Measurements from ENCODE around the gene ANKEF1.

ANKEF1 gene

GRCh38 chr20:10075606-10076005 lies 40.8 kb downstream of the ANKEF1 start:
- no peak for TF ChIP-seq CTCF (IDR thresholded peaks at IDR 0.05; ENCODE audit: low read depth, low read length)
- H3K4me3 ChIP-seq (ENCODE audit: low read depth, low read length) = no peak overlapping the region

GRCh38 chr20:10076126-10077080 lies 41.6 kb downstream of the ANKEF1 start:
- no peak overlapping the region for H3K4me3 ChIP-seq (ENCODE audit: low read depth, low read length)
- no peak for TF ChIP-seq CTCF (IDR thresholded peaks at IDR 0.05; ENCODE audit: low read depth, low read length)

GRCh38 chr20:10077081-10077471 lies 42.3 kb downstream of the ANKEF1 start:
- no peak overlapping the region for H3K4me3 ChIP-seq (ENCODE audit: low read depth, low read length)
- TF ChIP-seq CTCF (IDR thresholded peaks at IDR 0.05; ENCODE audit: low read depth, low read length) = no peak

GRCh38 chr20:10077886-10078285 lies 43.1 kb downstream of the ANKEF1 start:
- no peak for TF ChIP-seq CTCF (IDR thresholded peaks at IDR 0.05; ENCODE audit: low read depth, low read length)

GRCh38 chr20:10078403-10078802 lies 43.6 kb downstream of the ANKEF1 start:
- H3K4me3 ChIP-seq (ENCODE audit: low read depth, low read length) = no peak overlapping the region
- no peak for TF ChIP-seq CTCF (IDR thresholded peaks at IDR 0.05; ENCODE audit: low read depth, low read length)

More at GRCh38 chr20:10077886-10078285, 43.1 kb downstream of the ANKEF1 start:
- H3K4me3 ChIP-seq (ENCODE audit: low read depth, low read length) = no peak overlapping the region

GRCh38 chr20:10079964-10080363 lies 45.2 kb downstream of the ANKEF1 start:
- TF ChIP-seq CTCF (IDR thresholded peaks at IDR 0.05; ENCODE audit: low read depth, low read length) = no peak
- no peak overlapping the region for H3K4me3 ChIP-seq (ENCODE audit: low read depth, low read length)

GRCh38 chr20:10080574-10080973 lies 45.8 kb downstream of the ANKEF1 start:
- no peak overlapping the region for H3K4me3 ChIP-seq (ENCODE audit: low read depth, low read length)
- no peak for TF ChIP-seq CTCF (IDR thresholded peaks at IDR 0.05; ENCODE audit: low read depth, low read length)

Data from WI38 (cell line).